ENCODE measurements around the gene SPATA31D4. TPM values are rescaled to one million over a fixed set of nuclear protein-coding genes. Genes with fewer than 3 reads are reported as not detected.
"Not testable (repeated sequence)": the region's sequence is repeated elsewhere in the genome, so short reads cannot be mapped to it uniquely, and the experiment has no call there.

Gene SPATA31D4
- total RNA-seq (not detected), total RNA-seq (0 reads per million in 2 donors)

DNA sequence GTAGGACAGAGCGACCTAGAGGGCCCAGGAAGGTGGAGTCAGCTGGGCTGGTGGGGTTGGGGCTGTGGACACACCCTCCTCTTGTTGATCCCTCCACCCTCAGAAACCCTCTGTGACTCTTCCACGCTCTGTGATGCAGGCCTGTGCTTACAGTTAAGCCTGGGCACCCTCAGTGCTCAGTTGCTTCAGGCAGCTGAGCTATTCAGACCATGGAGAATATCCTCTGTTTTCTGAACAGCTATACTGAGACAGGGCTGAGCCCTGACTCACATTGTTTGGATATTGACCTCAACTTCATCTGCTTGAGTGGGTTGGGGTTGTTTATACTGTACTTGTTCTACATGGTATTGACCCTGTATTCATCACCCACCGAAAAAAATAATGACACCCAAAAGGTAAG, at the start of gene SPATA31D4:
Gene SPATA31D4, plus strand, starts transcription at position 124 of the 400 bp plus-strand sequence. Its CDS starts 86 bp downstream, at position 210.
- not testable (repeated sequence) for H3K4me3 Mint-ChIP-seq; ATAC-seq; H3K36me3 Mint-ChIP-seq (ENCODE audit: low read depth); DNase-seq; H3K4me1 Mint-ChIP-seq; H3K27me3 Mint-ChIP-seq; H3K27ac Mint-ChIP-seq; H3K9me3 ChIP-seq (ENCODE audit: control insufficient read depth, low read length, poor library complexity, severe bottlenecking)

DNA sequence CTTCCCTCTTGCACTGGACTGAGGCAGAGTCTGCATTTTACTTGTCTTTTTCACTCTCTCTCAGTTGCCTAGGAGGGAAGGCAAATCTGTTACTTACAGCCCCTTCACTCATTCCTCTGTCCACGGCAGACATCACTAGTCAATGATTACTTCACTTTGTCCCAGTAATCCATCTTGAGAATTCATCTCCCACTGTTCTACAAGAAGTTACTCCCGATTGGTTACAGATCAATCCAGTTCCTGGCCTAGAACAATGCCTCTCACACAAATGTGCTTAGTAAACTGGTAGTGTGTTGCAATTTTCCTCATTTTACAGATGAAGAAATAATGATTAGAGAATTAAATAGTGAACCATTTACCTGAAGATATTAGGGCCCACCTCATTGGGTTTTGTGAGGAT, 49.7 kb upstream of the SPATA31D4 start:
- Mint-ChIP-seq H3K27me3 (no peaks in the 10 kb centered on the region), H3K36me3 (ENCODE audit: low read depth) (no peaks in the 10 kb centered on the region), H3K4me3 (no peak overlapping the region), H3K27ac (no peak overlapping the region), H3K4me1 (no peaks in the 10 kb centered on the region)
- DNase-seq (no peak), ATAC-seq (no peak)
- H3K9me3 ChIP-seq (ENCODE audit: control insufficient read depth, low read length, poor library complexity, severe bottlenecking), result no peaks in the 10 kb centered on the region

DNA sequence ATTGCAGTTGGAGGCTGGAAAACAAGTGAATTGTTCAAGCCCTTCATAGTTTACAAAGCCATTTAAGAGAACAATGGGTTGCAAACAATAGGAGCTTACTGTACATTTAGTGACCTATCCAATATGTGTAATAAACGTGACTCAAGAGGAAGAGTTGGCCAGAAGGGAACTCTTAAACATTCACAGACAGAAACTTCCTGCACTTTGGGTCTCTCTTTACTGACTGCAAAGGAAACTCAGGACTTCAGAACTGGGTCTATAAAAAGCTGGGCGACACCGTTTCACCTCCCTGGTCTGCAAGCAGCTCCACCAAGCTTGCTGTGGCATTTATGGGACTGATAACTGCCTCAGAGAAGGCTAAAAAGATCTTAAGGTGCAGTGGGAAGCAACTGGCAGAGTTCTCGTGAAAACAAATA, 48.7 kb upstream of the SPATA31D4 start:
- H3K4me3 Mint-ChIP-seq, result no peak overlapping the region
- H3K27ac Mint-ChIP-seq, result no peak overlapping the region
- no peaks in the 10 kb centered on the region for H3K4me1 Mint-ChIP-seq
- H3K9me3 ChIP-seq (ENCODE audit: control insufficient read depth, low read length, poor library complexity, severe bottlenecking), result no peaks in the 10 kb centered on the region
- ATAC-seq (no peak), DNase-seq (no peak)
- no peaks in the 10 kb centered on the region for H3K36me3 Mint-ChIP-seq (ENCODE audit: low read depth)
- no peaks in the 10 kb centered on the region for H3K27me3 Mint-ChIP-seq

GRCh38 chr9:81885602-81886001, 42.6 kb upstream of the SPATA31D4 start:
- H3K4me3 Mint-ChIP-seq, result no peak overlapping the region
- DNase-seq (no peak), ATAC-seq (no peak)
- H3K4me1 Mint-ChIP-seq, result no peaks in the 10 kb centered on the region
- H3K27me3 Mint-ChIP-seq, result no peaks in the 10 kb centered on the region
- H3K27ac Mint-ChIP-seq, result no peak overlapping the region
- H3K9me3 ChIP-seq (ENCODE audit: control insufficient read depth, low read length, poor library complexity, severe bottlenecking), result no peaks in the 10 kb centered on the region
- H3K36me3 Mint-ChIP-seq (ENCODE audit: low read depth), result no peaks in the 10 kb centered on the region

DNA sequence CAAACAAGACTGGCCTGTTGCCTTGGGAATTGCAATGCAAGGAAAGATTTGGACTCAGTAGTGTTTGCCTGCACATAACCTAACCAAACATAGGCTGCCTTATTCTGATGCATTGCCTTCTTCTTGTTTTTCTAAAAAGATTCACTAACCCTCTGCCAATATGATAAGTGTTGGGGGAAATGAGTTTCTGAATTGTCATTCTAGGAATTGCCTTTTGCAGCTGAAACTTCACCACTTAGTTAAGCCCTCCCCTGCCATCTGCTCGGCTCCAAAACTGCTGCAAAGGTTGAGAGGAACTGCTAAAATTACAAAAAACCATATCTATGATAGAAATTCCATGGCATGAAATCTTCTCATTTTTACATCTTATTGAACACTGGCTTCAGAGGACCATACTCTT, 41.6 kb upstream of the SPATA31D4 start:
- Mint-ChIP-seq H3K4me3 (no peak overlapping the region), H3K4me1 (no peaks in the 10 kb centered on the region), H3K36me3 (ENCODE audit: low read depth) (no peaks in the 10 kb centered on the region), H3K27ac (no peak overlapping the region), H3K27me3 (no peaks in the 10 kb centered on the region)
- H3K9me3 ChIP-seq (ENCODE audit: control insufficient read depth, low read length, poor library complexity, severe bottlenecking), result no peaks in the 10 kb centered on the region
- DNase-seq (no peak), ATAC-seq (no peak)

- Mint-ChIP-seq H3K36me3 (ENCODE audit: low read depth) (no peaks in the 10 kb centered on the region), H3K4me3 (no peak overlapping the region), H3K27ac (no peak overlapping the region), H3K4me1 (no peaks in the 10 kb centered on the region), H3K27me3 (no peaks in the 10 kb centered on the region)
- ATAC-seq (no peak), DNase-seq (no peak)
- no peaks in the 10 kb centered on the region for H3K9me3 ChIP-seq (ENCODE audit: control insufficient read depth, low read length, poor library complexity, severe bottlenecking)
Measured at GRCh38 chr9:81890104-81890503, 38.1 kb upstream of the SPATA31D4 start.

GRCh38 chr9:81892440-81892839, 35.8 kb upstream of the SPATA31D4 start:
- Mint-ChIP-seq H3K27ac (no peak overlapping the region), H3K36me3 (ENCODE audit: low read depth) (no peaks in the 10 kb centered on the region), H3K4me1 (no peaks in the 10 kb centered on the region), H3K4me3 (no peak overlapping the region), H3K27me3 (no peaks in the 10 kb centered on the region)
- no peak for ATAC-seq
- H3K9me3 ChIP-seq (ENCODE audit: control insufficient read depth, low read length, poor library complexity, severe bottlenecking), result no peaks in the 10 kb centered on the region
- DNase-seq, result no peak

DNA sequence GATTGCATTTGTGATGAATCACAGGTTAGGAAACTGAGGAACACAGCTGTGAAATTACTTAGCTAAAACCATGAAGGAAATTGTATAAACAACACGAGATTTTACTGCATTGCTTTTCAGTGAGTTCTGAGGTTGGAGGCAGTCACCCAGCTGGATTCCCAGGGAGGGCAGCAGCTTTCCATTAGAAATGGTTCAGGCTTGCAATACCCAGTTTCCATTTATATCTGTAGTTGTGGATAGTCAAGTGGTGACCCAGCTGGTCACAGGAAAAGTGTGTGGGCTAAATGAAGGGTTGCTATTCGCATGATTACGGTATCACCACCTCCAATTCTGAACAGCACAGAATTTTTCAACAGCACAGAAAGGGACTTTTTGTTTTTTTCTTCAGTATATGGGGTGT, 34.3 kb upstream of the SPATA31D4 start:
- ATAC-seq, result no peak
- Mint-ChIP-seq H3K27ac (no peak overlapping the region), H3K27me3 (no peaks in the 10 kb centered on the region), H3K36me3 (ENCODE audit: low read depth) (no peaks in the 10 kb centered on the region), H3K4me1 (no peaks in the 10 kb centered on the region), H3K4me3 (no peak overlapping the region)
- DNase-seq, result no peak
- H3K9me3 ChIP-seq (ENCODE audit: control insufficient read depth, low read length, poor library complexity, severe bottlenecking), result no peaks in the 10 kb centered on the region

GRCh38 chr9:81894891-81895290, 33.3 kb upstream of the SPATA31D4 start:
- Mint-ChIP-seq H3K27ac (no peak overlapping the region), H3K4me3 (no peak overlapping the region), H3K27me3 (no peaks in the 10 kb centered on the region), H3K4me1 (no peaks in the 10 kb centered on the region), H3K36me3 (ENCODE audit: low read depth) (no peaks in the 10 kb centered on the region)
- no peak for ATAC-seq
- H3K9me3 ChIP-seq (ENCODE audit: control insufficient read depth, low read length, poor library complexity, severe bottlenecking), result no peaks in the 10 kb centered on the region
- DNase-seq, result no peak

- H3K27me3 Mint-ChIP-seq, result no peaks in the 10 kb centered on the region
- no peak for ATAC-seq
- H3K36me3 Mint-ChIP-seq (ENCODE audit: low read depth), result no peaks in the 10 kb centered on the region
- H3K4me1 Mint-ChIP-seq, result no peaks in the 10 kb centered on the region
- H3K27ac Mint-ChIP-seq, result no peak overlapping the region
- H3K4me3 Mint-ChIP-seq, result no peak overlapping the region
- H3K9me3 ChIP-seq (ENCODE audit: control insufficient read depth, low read length, poor library complexity, severe bottlenecking), result no peaks in the 10 kb centered on the region
- DNase-seq, result no peak
Measured at GRCh38 chr9:81896070-81896469, 32.2 kb upstream of the SPATA31D4 start.

- Mint-ChIP-seq H3K27ac (no peak overlapping the region), H3K36me3 (ENCODE audit: low read depth) (no peaks in the 10 kb centered on the region), H3K27me3 (no peaks in the 10 kb centered on the region), H3K4me1 (no peaks in the 10 kb centered on the region), H3K4me3 (no peak overlapping the region)
- no peaks in the 10 kb centered on the region for H3K9me3 ChIP-seq (ENCODE audit: control insufficient read depth, low read length, poor library complexity, severe bottlenecking)
- DNase-seq (no peak), ATAC-seq (no peak)
Measured at GRCh38 chr9:81898851-81899250, 29.4 kb upstream of the SPATA31D4 start.

- no peaks in the 10 kb centered on the region for H3K4me1 Mint-ChIP-seq
- no peak overlapping the region for H3K27ac Mint-ChIP-seq
- no peak overlapping the region for H3K4me3 Mint-ChIP-seq
- H3K27me3 Mint-ChIP-seq, result no peaks in the 10 kb centered on the region
- no peaks in the 10 kb centered on the region for H3K9me3 ChIP-seq (ENCODE audit: control insufficient read depth, low read length, poor library complexity, severe bottlenecking)
- no peak for ATAC-seq
- DNase-seq, result no peak
- no peaks in the 10 kb centered on the region for H3K36me3 Mint-ChIP-seq (ENCODE audit: low read depth)
Measured at GRCh38 chr9:81902196-81902595, 26.0 kb upstream of the SPATA31D4 start.

DNA sequence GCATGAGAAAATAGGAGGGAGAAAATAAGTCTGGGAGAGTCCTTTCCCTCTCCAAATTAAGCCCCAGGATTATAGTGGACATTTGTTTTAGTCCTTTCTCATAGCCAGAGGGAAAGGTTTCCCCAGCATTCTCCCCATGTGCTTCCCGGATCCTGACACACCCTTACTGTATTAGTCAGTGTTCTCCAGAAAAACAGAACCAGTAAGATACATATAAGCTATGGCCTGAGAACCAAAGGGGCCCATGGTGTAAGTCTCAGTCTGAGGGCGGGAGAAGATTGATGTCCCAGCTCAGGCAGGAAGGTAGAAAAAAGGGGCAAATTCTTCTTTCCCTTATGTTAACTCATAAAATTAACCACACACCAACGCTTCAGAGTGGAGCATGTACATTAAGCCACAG, 25.6 kb upstream of the SPATA31D4 start:
- no peaks in the 10 kb centered on the region for H3K9me3 ChIP-seq (ENCODE audit: control insufficient read depth, low read length, poor library complexity, severe bottlenecking)
- no peaks in the 10 kb centered on the region for H3K36me3 Mint-ChIP-seq (ENCODE audit: low read depth)
- ATAC-seq (no peak), DNase-seq (no peak)
- H3K27ac Mint-ChIP-seq, result no peak overlapping the region
- H3K4me1 Mint-ChIP-seq, result no peaks in the 10 kb centered on the region
- H3K4me3 Mint-ChIP-seq, result no peak overlapping the region
- no peaks in the 10 kb centered on the region for H3K27me3 Mint-ChIP-seq

GRCh38 chr9:81906671-81907070, 21.6 kb upstream of the SPATA31D4 start:
- ATAC-seq (no peak), DNase-seq (no peak)
- Mint-ChIP-seq H3K27me3 (no peaks in the 10 kb centered on the region), H3K36me3 (ENCODE audit: low read depth) (no peaks in the 10 kb centered on the region), H3K27ac (no peak overlapping the region), H3K4me1 (no peaks in the 10 kb centered on the region), H3K4me3 (no peak overlapping the region)
- no peaks in the 10 kb centered on the region for H3K9me3 ChIP-seq (ENCODE audit: control insufficient read depth, low read length, poor library complexity, severe bottlenecking)

DNA sequence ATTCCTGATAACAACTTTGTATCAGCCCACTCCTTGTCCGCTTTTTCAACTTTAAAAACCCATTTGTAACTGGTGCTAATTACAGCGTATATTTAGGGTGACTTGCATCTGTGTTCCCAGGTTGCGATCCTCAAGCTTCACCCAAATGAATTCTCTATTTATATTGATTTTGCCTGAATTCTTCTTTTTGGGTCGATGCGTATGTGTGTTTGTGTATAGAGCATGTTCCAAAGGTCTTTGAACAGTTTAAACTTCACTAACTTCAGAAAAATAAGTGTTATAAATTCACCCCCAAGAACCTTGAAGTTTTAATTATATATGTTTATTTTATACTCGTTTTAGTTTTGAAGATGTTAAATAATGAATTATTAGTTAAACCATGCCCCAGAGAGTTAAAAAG, 16.1 kb upstream of the SPATA31D4 start:
- no peak overlapping the region for H3K4me3 Mint-ChIP-seq
- ATAC-seq, result no peak

More for the DNA sequence above, 16.1 kb upstream of the SPATA31D4 start:
- Mint-ChIP-seq H3K27me3 (no peaks in the 10 kb centered on the region), H3K36me3 (ENCODE audit: low read depth) (no peaks in the 10 kb centered on the region), H3K4me1 (no peaks in the 10 kb centered on the region), H3K27ac (no peak overlapping the region)
- no peaks in the 10 kb centered on the region for H3K9me3 ChIP-seq (ENCODE audit: control insufficient read depth, low read length, poor library complexity, severe bottlenecking)
- DNase-seq, result no peak
